K562 (cell line): Measurements from ENCODE around the gene EPO. TPM values are rescaled to one million over a fixed set of nuclear protein-coding genes. Genes with fewer than 3 reads are reported as not detected.
A peak's percentile ranks its signal among the peaks of the same experiment; 100 is the strongest.

Experiments used
- BACH1 ChIP-seq: fragments of 200-800 bp; sonication (Bioruptor generic); IDR thresholded peaks from 2 replicates; pipeline ENCODE4 v1.6.1; 2016; ENCODE audit warnings: missing genetic modification characterization, missing compliant biosample characterization
- BDP1 ChIP-seq: IDR thresholded peaks from 3 replicates; pipeline ENCODE4 v1.6.1; 2011; ENCODE audit not compliant: insufficient read length, insufficient read depth
- CAMTA2 ChIP-seq: fragments of 250-450 bp; sonication (Bioruptor Pico); conservative IDR thresholded peaks from 2 replicates; pipeline ENCODE4 v1.5.1; 2022
- CXXC5 ChIP-seq: fragments of 250-450 bp; sonication (Bioruptor Pico); IDR thresholded peaks from 2 replicates; pipeline ENCODE4 v1.8.0; 2022; ENCODE audit warnings: inconsistent platforms, mild to moderate bottlenecking, moderate library complexity
- EGR1 ChIP-seq: fragments of 450-650 bp; conservative IDR thresholded peaks from 2 replicates; pipeline ENCODE4 v1.6.1; 2017; ENCODE audit warnings: mild to moderate bottlenecking
- HMG20A ChIP-seq: fragments of 450-650 bp; formaldehyde crosslinking; conservative IDR thresholded peaks from 2 replicates; pipeline ENCODE4 v1.4.0; 2020; ENCODE audit warnings: mild to moderate bottlenecking, mixed read lengths
- LCOR ChIP-seq: sonication (generic); formaldehyde crosslinking; IDR thresholded peaks from 2 replicates; pipeline ENCODE4 v1.8.0; 2022; ENCODE audit warnings: mild to moderate bottlenecking, missing genetic modification reagents
- RNF2 ChIP-seq: sonication (generic); IDR thresholded peaks from 2 replicates; pipeline ENCODE4 v1.6.1; 2016
- TFAM ChIP-seq: fragments of 250-450 bp; sonication (Bioruptor Pico); conservative IDR thresholded peaks from 2 replicates; pipeline ENCODE4 v1.5.0; 2021; ENCODE audit warnings: mild to moderate bottlenecking, moderate library complexity
- ZFX ChIP-seq: sonication (generic); formaldehyde crosslinking; IDR thresholded peaks from 2 replicates; pipeline ENCODE4 v1.8.0; 2022; ENCODE audit warnings: mild to moderate bottlenecking, missing genetic modification reagents, moderate library complexity
- ZNF830 ChIP-seq: fragments of 250-450 bp; sonication (Bioruptor Pico); IDR thresholded peaks from 2 replicates; pipeline ENCODE4 v1.5.0; 2021; ENCODE audit warnings: mild to moderate bottlenecking
- polyA plus RNA-seq, 8 experiments: library from polyadenylated mRNA; depleted of rRNA in 4 of 8; stranded (reverse) in 5 of 8; unstranded in 3 of 8; fragments of >200 nt; fragmentation: Nextera tagmentation in 2 of 8; fragmentation: Illumina TruSeq in 1 of 8; extraction: Ambion mirVana in 2 of 8; extraction: Trizol in 1 of 8; gene quantifications; 2 replicates each; pipeline versions ENCODE4 v1.2.1 to v1.2.3, GENCODE V29; 2011 to 2014; ENCODE audit warnings: inconsistent platforms in 1 of 8, missing spikeins in 1 of 8
- total RNA-seq, 7 experiments: library from RNA; depleted of rRNA in 6 of 7; stranded (reverse); fragments of >200 nt in 6 of 7; fragmentation: Illumina TruSeq in 2 of 7; extraction: Trizol in 2 of 7; gene quantifications; 2 replicates each; pipeline versions ENCODE4 v1.2.1 to v1.2.3, GENCODE V29; 2011 to 2021; ENCODE audit warnings: low replicate concordance in 1 of 7
- TF ChIP-seq, protein P1 (sequence below): fragments of 450-650 bp; IDR thresholded peaks from 2 replicates; pipeline ENCODE4 v1.6.1; 2016; ENCODE audit warnings: low read depth
- TF ChIP-seq, protein P2 (sequence below): fragments of 450-650 bp; conservative IDR thresholded peaks from 2 replicates; pipeline ENCODE4 v1.6.1; 2016; ENCODE audit warnings: missing genetic modification characterization, low read depth, mild to moderate bottlenecking, control low read depth, missing compliant biosample characterization
- TF ChIP-seq, protein P3 (sequence below): fragments of 450-650 bp; IDR thresholded peaks from 2 replicates; pipeline ENCODE4 v1.6.1; 2016; ENCODE audit warnings: borderline replicate concordance
- TF ChIP-seq, protein P4 (sequence below): sonication (generic); formaldehyde crosslinking; IDR thresholded peaks from 2 replicates; pipeline ENCODE4 v1.5.0; 2020; ENCODE audit warnings: missing genetic modification reagents

Gene EPO
- total and polyA plus RNA-seq, 9 of the 15 experiments (the other 6 are each of a cell fraction or from before 2014, with no cell fraction given) = 0.06 to 0.41 (median 0.07) TPM; not detected in 6

DNA sequence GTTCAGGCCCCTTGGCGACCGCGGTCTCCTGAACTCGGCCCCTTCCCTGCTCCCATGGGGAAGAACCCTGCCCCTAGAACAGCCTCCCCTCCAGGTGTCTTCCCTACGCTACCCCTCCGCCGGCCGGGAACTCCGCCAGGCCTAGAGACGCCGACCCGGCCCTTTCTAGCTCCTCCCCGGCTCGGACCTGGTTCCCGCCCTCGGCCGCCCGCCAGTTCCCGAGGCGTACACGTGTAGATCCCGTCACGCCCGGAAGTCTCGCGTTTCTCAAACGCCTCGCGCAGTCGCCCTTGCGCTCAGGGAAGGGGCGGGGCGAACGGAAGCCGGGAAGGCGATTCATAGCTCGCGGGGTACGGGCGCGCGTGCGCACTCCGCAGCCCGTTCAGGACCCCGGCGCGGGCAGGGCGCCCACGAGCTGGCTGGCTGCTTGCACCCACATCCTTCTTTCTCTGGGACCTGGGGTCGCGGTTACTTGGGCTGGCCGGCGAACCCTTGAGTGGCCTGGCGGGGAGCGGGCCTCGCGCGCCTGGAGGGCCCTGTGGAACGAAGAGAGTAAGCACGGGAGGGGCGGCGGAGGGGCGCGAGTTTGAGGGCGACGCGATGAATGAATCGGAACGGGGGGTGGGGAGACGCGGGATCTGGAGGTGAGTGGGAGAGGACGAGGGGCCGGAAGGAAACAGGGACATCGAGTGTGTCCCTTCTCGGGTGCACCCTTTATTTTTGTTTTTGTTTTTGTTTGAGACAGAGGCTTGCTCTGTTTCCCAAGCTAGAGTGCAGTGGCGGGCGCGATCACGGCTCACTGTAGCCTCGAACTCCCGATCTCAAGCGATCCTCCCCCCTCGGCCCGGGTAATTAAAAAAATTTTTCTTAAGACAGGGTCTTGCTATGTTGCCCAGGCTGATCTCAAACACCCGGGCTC is 14.3 kb upstream of the EPO start, which contains the start of gene POP7 (continued):
- TF ChIP-seq EGR1 (no peak), TFAM (CRISPR knock-in tag) (no peak), RNF2 (0 out of 2 replicates have a peak, but pooled peaks have one; percentile 5), HMG20A (no peak), CXXC5 (CRISPR knock-in tag) (peak; percentile 89), LCOR (CRISPR knock-in tag) (peak; percentile 88), ZFX (CRISPR knock-in tag) (peak; percentile 97), BDP1 (no peak), CAMTA2 (CRISPR knock-in tag) (no peak), BACH1 (tag) (no peak), ZNF830 (CRISPR knock-in tag) (peak; percentile 76; the same call in 1 of the 2 replicates)
- TF ChIP-seq, protein P1, sequence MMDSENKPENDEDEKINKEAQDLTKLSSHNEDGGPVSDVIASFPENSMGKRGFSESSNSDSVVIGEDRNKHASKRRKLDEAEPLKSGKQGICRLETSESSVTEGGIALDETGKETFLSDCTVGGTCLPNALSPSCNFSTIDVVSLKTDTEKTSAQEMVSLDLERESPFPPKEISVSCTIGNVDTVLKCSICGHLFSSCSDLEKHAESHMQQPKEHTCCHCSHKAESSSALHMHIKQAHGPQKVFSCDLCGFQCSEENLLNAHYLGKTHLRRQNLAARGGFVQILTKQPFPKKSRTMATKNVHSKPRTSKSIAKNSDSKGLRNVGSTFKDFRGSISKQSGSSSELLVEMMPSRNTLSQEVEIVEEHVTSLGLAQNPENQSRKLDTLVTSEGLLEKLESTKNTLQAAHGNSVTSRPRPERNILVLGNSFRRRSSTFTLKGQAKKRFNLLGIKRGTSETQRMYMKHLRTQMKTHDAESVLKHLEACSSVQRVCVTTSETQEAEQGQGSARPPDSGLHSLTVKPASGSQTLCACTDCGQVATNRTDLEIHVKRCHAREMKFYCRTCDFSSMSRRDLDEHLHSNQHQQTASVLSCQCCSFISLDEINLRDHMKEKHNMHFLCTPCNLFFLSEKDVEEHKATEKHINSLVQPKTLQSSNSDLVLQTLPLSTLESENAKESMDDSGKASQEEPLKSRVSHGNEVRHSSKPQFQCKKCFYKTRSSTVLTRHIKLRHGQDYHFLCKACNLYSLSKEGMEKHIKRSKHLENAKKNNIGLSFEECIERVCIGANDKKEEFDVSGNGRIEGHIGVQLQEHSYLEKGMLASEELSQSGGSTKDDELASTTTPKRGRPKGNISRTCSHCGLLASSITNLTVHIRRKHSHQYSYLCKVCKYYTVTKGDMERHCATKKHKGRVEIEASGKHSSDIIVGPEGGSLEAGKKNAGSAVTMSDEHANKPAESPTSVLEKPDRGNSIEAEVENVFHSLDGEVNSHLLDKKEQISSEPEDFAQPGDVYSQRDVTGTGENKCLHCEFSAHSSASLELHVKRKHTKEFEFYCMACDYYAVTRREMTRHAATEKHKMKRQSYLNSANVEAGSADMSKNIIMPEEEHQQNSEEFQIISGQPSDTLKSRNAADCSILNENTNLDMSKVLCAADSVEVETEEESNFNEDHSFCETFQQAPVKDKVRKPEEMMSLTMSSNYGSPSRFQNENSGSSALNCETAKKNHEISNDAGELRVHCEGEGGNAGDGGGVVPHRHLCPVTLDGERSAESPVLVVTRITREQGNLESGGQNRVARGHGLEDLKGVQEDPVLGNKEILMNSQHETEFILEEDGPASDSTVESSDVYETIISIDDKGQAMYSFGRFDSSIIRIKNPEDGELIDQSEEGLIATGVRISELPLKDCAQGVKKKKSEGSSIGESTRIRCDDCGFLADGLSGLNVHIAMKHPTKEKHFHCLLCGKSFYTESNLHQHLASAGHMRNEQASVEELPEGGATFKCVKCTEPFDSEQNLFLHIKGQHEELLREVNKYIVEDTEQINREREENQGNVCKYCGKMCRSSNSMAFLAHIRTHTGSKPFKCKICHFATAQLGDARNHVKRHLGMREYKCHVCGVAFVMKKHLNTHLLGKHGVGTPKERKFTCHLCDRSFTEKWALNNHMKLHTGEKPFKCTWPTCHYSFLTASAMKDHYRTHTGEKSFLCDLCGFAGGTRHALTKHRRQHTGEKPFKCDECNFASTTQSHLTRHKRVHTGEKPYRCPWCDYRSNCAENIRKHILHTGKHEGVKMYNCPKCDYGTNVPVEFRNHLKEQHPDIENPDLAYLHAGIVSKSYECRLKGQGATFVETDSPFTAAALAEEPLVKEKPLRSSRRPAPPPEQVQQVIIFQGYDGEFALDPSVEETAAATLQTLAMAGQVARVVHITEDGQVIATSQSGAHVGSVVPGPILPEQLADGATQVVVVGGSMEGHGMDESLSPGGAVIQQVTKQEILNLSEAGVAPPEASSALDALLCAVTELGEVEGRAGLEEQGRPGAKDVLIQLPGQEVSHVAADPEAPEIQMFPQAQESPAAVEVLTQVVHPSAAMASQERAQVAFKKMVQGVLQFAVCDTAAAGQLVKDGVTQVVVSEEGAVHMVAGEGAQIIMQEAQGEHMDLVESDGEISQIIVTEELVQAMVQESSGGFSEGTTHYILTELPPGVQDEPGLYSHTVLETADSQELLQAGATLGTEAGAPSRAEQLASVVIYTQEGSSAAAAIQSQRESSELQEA = peak; percentile 97
- TF ChIP-seq, protein P2, sequence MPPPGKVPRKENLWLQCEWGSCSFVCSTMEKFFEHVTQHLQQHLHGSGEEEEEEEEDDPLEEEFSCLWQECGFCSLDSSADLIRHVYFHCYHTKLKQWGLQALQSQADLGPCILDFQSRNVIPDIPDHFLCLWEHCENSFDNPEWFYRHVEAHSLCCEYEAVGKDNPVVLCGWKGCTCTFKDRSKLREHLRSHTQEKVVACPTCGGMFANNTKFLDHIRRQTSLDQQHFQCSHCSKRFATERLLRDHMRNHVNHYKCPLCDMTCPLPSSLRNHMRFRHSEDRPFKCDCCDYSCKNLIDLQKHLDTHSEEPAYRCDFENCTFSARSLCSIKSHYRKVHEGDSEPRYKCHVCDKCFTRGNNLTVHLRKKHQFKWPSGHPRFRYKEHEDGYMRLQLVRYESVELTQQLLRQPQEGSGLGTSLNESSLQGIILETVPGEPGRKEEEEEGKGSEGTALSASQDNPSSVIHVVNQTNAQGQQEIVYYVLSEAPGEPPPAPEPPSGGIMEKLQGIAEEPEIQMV (tag) = no peak
- TF ChIP-seq, protein P3, sequence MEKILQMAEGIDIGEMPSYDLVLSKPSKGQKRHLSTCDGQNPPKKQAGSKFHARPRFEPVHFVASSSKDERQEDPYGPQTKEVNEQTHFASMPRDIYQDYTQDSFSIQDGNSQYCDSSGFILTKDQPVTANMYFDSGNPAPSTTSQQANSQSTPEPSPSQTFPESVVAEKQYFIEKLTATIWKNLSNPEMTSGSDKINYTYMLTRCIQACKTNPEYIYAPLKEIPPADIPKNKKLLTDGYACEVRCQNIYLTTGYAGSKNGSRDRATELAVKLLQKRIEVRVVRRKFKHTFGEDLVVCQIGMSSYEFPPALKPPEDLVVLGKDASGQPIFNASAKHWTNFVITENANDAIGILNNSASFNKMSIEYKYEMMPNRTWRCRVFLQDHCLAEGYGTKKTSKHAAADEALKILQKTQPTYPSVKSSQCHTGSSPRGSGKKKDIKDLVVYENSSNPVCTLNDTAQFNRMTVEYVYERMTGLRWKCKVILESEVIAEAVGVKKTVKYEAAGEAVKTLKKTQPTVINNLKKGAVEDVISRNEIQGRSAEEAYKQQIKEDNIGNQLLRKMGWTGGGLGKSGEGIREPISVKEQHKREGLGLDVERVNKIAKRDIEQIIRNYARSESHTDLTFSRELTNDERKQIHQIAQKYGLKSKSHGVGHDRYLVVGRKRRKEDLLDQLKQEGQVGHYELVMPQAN = peak; percentile 78
- TF ChIP-seq, protein P4, sequence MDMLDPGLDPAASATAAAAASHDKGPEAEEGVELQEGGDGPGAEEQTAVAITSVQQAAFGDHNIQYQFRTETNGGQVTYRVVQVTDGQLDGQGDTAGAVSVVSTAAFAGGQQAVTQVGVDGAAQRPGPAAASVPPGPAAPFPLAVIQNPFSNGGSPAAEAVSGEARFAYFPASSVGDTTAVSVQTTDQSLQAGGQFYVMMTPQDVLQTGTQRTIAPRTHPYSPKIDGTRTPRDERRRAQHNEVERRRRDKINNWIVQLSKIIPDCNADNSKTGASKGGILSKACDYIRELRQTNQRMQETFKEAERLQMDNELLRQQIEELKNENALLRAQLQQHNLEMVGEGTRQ (CRISPR knock-in tag) = 0 out of 2 replicates have a peak, but pooled peaks have one; percentile 6
